ENCODE results near the gene NR3C2. TPM values are rescaled to one million over a fixed set of nuclear protein-coding genes. Genes with fewer than 3 reads are reported as not detected.

The NR3C2 gene
- total RNA-seq, 1 experiment from 2014 or later, result 14.2 TPM

DNA sequence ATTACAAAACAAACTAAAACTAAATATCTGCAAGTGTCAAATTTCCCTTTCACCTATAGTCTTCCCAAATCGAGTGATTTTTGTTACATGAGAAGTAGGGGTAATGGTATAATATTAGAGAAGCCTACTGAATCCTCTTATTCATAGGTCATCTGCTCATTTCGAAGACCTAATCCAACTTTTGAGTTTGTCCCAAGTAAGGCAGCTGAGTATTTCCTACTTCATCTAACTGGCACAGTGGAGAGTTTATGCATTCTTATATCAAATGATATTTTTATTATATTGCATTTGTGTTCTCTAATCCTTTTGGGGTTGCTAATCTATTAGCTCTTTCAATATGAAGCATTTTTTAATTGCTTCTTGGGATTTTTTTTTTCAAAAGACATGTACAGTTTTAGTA, 7.7 kb upstream of the NR3C2 start:
- Mint-ChIP-seq H3K4me3 (ENCODE audit: low read depth, unreplicated experiment) (no peak overlapping the region), H3K27me3 (ENCODE audit: unreplicated experiment) (no peaks in the 10 kb centered on the region), H3K27ac (ENCODE audit: unreplicated experiment) (no peak overlapping the region), H3K9me3 (ENCODE audit: low read depth, unreplicated experiment) (no peaks in the 10 kb centered on the region), H3K36me3 (ENCODE audit: insufficient read depth, unreplicated experiment) (peaks cover 14% of the 10 kb centered on the region), H3K4me1 (ENCODE audit: low read depth, unreplicated experiment) (no peaks in the 10 kb centered on the region)
- CTCF ChIA-PET, result no interaction called here
- intact Hi-C loops (cut with micrococcal nuclease; ENCODE audit: unreplicated experiment), result loop anchor here (10.0 kb wide), 1 partner anchor 815 kb away; no protein-coding TSS in a partner anchor
- DNase-seq, result no peak
- TF ChIP-seq CTCF (IDR thresholded peaks at IDR 0.05; ENCODE audit: unreplicated experiment), result no peak
- BruUV-seq (replicated peaks), result no TSS peak

DNA sequence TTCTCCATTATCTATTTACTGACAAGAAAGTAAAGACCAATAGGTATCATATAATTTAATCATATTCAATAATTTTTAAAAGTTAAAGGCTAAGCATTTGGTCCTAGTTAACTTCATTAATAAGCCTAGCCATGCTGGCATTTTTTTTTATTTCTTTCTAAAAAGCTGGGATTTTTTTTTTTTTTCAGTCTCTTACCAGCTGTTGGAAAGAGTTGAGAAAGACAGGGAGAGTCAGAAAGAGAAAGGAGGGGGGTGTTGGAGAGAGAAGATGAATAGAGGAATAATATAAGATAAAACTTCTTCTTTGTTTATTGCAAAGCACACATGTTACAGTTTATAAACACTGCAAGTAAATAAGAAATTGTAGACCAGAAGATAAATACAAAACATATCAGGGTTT, 5.9 kb upstream of the NR3C2 start:
- no TSS peak for BruUV-seq (replicated peaks)
- Mint-ChIP-seq H3K27me3 (ENCODE audit: unreplicated experiment) (no peaks in the 10 kb centered on the region), H3K36me3 (ENCODE audit: insufficient read depth, unreplicated experiment) (peaks cover 29% of the 10 kb centered on the region), H3K4me3 (ENCODE audit: low read depth, unreplicated experiment) (no peak overlapping the region), H3K9me3 (ENCODE audit: low read depth, unreplicated experiment) (no peaks in the 10 kb centered on the region), H3K4me1 (ENCODE audit: low read depth, unreplicated experiment) (no peaks in the 10 kb centered on the region), H3K27ac (ENCODE audit: unreplicated experiment) (no peak overlapping the region)
- CTCF ChIA-PET, result interaction anchor here (0.9 kb wide), 1 partner anchor 583 kb away, joined by 3 read pairs; no protein-coding TSS in a partner anchor
- DNase-seq, result no peak
- TF ChIP-seq CTCF (IDR thresholded peaks at IDR 0.05; ENCODE audit: unreplicated experiment), result no peak
- intact Hi-C loops (cut with micrococcal nuclease; ENCODE audit: unreplicated experiment), result loop anchor here (10.0 kb wide), 1 partner anchor 817 kb away; no protein-coding TSS in a partner anchor

DNA sequence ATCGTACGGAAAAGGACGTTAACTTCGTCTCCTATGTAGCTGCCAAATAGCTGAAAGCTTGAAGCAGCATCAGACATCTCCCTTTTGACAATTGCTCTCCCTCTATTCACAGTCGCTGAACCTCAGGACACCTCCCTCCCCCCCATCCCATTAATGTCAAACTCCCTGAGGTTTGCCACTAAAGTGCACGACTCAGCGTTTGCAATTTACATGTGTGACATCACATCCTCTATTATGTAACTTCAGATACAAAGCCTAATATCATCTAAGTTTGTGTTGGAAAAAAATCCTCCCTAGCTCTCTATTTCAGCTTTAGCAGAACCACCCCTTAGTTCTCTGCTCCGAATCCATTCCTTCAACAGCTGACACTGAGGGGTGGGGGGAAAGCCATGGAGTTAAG, 5.5 kb upstream of the NR3C2 start:
- CTCF ChIA-PET, result interaction anchor here (0.9 kb wide), 1 partner anchor 584 kb away, joined by 3 read pairs; no protein-coding TSS in a partner anchor
- BruUV-seq (replicated peaks), result no TSS peak

GRCh38 chr4:148445860-148446330, 3.7 kb upstream of the NR3C2 start:
- no TSS peak for BruUV-seq (replicated peaks)
- intact Hi-C loops (cut with micrococcal nuclease; ENCODE audit: unreplicated experiment), result loop anchor here (10.0 kb wide), 1 partner anchor 819 kb away; no protein-coding TSS in a partner anchor
- CTCF ChIA-PET, result interaction anchor here (0.7 kb wide), 1 partner anchor 476 kb away, joined by 3 read pairs; no protein-coding TSS in a partner anchor
- Mint-ChIP-seq H3K27ac (ENCODE audit: unreplicated experiment) (peak overlapping the region; percentile 71), H3K4me3 (ENCODE audit: low read depth, unreplicated experiment) (peak overlapping the region; percentile 96), H3K4me1 (ENCODE audit: low read depth, unreplicated experiment) (peaks cover 6% of the 10 kb centered on the region), H3K27me3 (ENCODE audit: unreplicated experiment) (no peaks in the 10 kb centered on the region), H3K36me3 (ENCODE audit: insufficient read depth, unreplicated experiment) (peaks cover 51% of the 10 kb centered on the region), H3K9me3 (ENCODE audit: low read depth, unreplicated experiment) (no peaks in the 10 kb centered on the region)
- no peak for DNase-seq
- TF ChIP-seq CTCF (IDR thresholded peaks at IDR 0.05; ENCODE audit: unreplicated experiment), result no peak

More for the DNA sequence above, 5.5 kb upstream of the NR3C2 start:
- no peak for TF ChIP-seq CTCF (IDR thresholded peaks at IDR 0.05; ENCODE audit: unreplicated experiment)
- Mint-ChIP-seq H3K9me3 (ENCODE audit: low read depth, unreplicated experiment) (no peaks in the 10 kb centered on the region), H3K4me1 (ENCODE audit: low read depth, unreplicated experiment) (no peaks in the 10 kb centered on the region), H3K36me3 (ENCODE audit: insufficient read depth, unreplicated experiment) (peaks cover 33% of the 10 kb centered on the region), H3K4me3 (ENCODE audit: low read depth, unreplicated experiment) (no peak overlapping the region), H3K27ac (ENCODE audit: unreplicated experiment) (no peak overlapping the region), H3K27me3 (ENCODE audit: unreplicated experiment) (no peaks in the 10 kb centered on the region)
- no peak for DNase-seq
- intact Hi-C loops (cut with micrococcal nuclease; ENCODE audit: unreplicated experiment), result loop anchor here (10.0 kb wide), 1 partner anchor 817 kb away; no protein-coding TSS in a partner anchor
